HL-60 (cell line): Measurements from ENCODE around the gene MUC5AC.

ENCODE experiments used
- DNase-seq, 2 experiments: peaks; one replicate each; pipeline ENCODE4 v3.0.0-alpha.2; 2010 to 2020; ENCODE audit warnings: low read depth in 1 of 2, low spot score in 1 of 2
- H3K27ac ChIP-seq: fragments of 250-450 bp; sonication (Bioruptor Pico); replicated peaks from 2 replicates; pipeline ENCODE4 v1.5.1; 2020; ENCODE audit warnings: mild to moderate bottlenecking, moderate library complexity
- H3K27me3 ChIP-seq: fragments of 250-450 bp; sonication (Bioruptor Pico); 2 replicates; pipeline ENCODE4 v1.5.1; 2021; ENCODE audit warnings: mild to moderate bottlenecking, moderate library complexity; ENCODE audit not compliant: insufficient read depth, poor library complexity, severe bottlenecking
- H3K4me3 ChIP-seq: replicated peaks from 2 replicates; pipeline ENCODE4 v1.5.1; 2011; ENCODE audit warnings: mild to moderate bottlenecking, control low read depth, low read length; ENCODE audit not compliant: insufficient read depth
- CTCF ChIP-seq: IDR thresholded peaks from one replicate; pipeline ENCODE4 v1.5.1; 2011; ENCODE audit warnings: low read length, control low read depth, inconsistent platforms; ENCODE audit not compliant: insufficient read depth
- GABPA ChIP-seq: IDR thresholded peaks from 2 replicates; pipeline ENCODE4 v1.6.1; 2012; ENCODE audit warnings: low read depth
- POLR2AphosphoS5 ChIP-seq: IDR thresholded peaks from 2 replicates; pipeline ENCODE4 v1.6.1; 2012; ENCODE audit warnings: low read depth
- REST ChIP-seq: IDR thresholded peaks from 2 replicates; pipeline ENCODE4 v1.6.1; 2012; ENCODE audit warnings: low read depth; ENCODE audit not compliant: insufficient replicate concordance
- SPI1 ChIP-seq: IDR thresholded peaks from 2 replicates; pipeline ENCODE4 v1.6.1; 2012; ENCODE audit warnings: low read depth, mild to moderate bottlenecking, borderline replicate concordance

Gene MUC5AC

GRCh38 chr11:1171223-1171984, 13.7 kb downstream of the MUC5AC start:
- Histone ChIP-seq H3K4me3 (no peak overlapping the region), H3K27me3 (no peaks in the 10 kb centered on the region), H3K27ac (no peak overlapping the region)
- TF ChIP-seq CTCF (no peak), GABPA (no peak), REST (no peak), POLR2AphosphoS5 (no peak), SPI1 (no peak)
- DNase-seq, result no peak

GRCh38 chr11:1171985-1172728, 14.4 kb downstream of the MUC5AC start:
- Histone ChIP-seq H3K27ac (no peak overlapping the region), H3K4me3 (no peak overlapping the region), H3K27me3 (no peaks in the 10 kb centered on the region)
- TF ChIP-seq REST (no peak), SPI1 (no peak), POLR2AphosphoS5 (no peak), CTCF (no peak), GABPA (no peak)
- DNase-seq, result no peak

- H3K27me3 ChIP-seq, result no peaks in the 10 kb centered on the region
- DNase-seq, result no peak
These were observed 15.0 kb downstream of the MUC5AC start for GRCh38 chr11:1172729-1173117.

More at GRCh38 chr11:1172729-1173117, 15.0 kb downstream of the MUC5AC start:
- TF ChIP-seq POLR2AphosphoS5, result no peak
- TF ChIP-seq SPI1, result no peak
- TF ChIP-seq GABPA, result no peak
- TF ChIP-seq REST, result no peak
- no peak for TF ChIP-seq CTCF
- Histone ChIP-seq H3K4me3 (no peak overlapping the region), H3K27ac (no peak overlapping the region)
